ENCODE data around the gene IFNL4.
"Not testable (repeated sequence)": the region's sequence is repeated elsewhere in the genome, so short reads cannot be mapped to it uniquely, and the experiment has no call there.

Gene IFNL4

DNA sequence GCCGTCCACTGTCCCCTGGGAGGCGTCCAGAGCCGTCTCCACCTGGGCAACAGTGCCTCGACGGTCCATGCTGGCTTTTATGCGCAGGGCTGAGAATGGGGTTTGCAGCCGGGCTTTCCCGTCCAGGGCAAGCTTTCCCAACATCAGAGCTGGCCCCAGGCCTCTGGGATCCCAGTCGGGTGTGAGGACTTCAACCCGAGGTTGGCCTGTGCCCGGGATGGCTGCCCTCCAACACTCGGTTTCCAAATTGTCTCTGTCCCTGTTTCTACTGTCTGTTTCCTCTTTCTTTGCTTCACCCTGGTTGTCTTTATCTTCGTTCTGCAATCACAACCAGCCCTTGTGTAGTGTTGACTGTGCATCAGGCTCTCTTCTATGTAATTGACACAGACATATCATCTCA lies at the start of gene IFNL4:
TSS of gene IFNL4 (minus strand) at position 51 of the 400 bp plus-strand sequence.
- no peak for DNase-seq (ENCODE audit: low read depth, low spot score)

DNA sequence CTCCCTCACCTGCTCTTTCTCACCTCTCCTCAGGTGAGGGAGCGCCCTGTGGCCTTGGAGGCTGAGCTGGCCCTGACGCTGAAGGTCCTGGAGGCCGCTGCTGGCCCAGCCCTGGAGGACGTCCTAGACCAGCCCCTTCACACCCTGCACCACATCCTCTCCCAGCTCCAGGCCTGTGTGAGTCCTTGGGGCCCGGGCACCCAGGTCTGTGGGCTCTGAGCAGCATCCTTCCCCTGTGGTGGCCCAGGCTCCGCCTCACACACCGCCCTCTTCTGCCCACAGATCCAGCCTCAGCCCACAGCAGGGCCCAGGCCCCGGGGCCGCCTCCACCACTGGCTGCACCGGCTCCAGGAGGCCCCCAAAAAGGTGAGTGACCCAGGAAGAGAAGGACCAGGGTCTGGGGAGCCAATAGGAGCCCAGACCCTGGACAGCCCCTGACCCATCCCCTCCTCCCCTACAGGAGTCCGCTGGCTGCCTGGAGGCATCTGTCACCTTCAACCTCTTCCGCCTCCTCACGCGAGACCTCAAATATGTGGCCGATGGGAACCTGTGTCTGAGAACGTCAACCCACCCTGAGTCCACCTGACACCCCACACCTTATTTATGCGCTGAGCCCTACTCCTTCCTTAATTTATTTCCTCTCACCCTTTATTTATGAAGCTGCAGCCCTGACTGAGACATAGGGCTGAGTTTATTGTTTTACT lies 49.4 kb upstream of the IFNL4 start:
- DNase-seq (ENCODE audit: low read depth, low spot score) = no peak

GRCh38 chr19:39296906-39297305 lies 48.2 kb upstream of the IFNL4 start:
- DNase-seq (ENCODE audit: low read depth, low spot score) = no peak

- no peak for DNase-seq (ENCODE audit: low read depth, low spot score)
Observed at GRCh38 chr19:39296055-39296645, 47.5 kb upstream of the IFNL4 start, which contains the start of gene IFNL1. Gene IFNL1, plus strand, starts transcription at chr19:39296407. Its CDS starts 15 bp downstream, at chr19:39296422.

GRCh38 chr19:39293394-39293793 lies 44.7 kb upstream of the IFNL4 start:
- no peak for DNase-seq (ENCODE audit: low read depth, low spot score)

DNA sequence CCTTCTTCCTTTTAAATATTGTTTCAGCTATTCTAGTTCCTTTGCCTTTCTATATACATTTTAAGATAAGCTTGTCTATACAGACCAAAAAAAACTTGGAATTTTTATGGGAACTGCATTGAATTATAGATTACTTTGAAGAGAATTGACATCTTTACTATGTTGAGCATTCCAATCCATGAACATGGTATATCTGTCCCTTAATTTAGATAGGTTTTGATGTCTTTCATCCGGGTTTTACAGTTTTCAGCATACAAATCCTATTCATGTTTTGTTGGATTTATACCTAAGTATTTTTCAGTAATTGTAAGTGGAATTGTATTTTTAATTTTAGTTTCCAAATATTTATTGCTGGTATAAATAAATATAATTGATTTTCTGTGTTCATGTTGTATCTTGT lies 35.4 kb upstream of the IFNL4 start:
- DNase-seq (ENCODE audit: low read depth, low spot score) = no peak

DNA sequence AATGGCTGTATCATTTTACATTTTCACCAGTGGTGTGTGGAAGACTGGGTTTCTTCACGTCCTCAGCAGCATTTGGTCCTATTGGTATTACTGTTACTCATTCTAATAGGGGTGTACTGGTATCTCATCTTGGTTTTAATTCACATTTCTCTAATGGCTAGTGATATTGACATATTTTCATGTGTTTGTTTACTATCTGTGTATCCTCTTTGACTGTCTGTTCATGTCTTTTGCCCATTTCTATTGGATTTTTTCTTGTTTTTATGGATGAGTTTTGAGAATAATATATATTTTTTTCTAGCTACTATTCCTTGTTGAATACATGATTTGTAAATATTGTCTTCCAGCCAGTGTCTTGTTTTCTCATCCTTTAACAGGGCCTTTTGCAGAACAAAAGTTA lies 33.4 kb upstream of the IFNL4 start:
- DNase-seq (ENCODE audit: low read depth, low spot score) = no peak

DNA sequence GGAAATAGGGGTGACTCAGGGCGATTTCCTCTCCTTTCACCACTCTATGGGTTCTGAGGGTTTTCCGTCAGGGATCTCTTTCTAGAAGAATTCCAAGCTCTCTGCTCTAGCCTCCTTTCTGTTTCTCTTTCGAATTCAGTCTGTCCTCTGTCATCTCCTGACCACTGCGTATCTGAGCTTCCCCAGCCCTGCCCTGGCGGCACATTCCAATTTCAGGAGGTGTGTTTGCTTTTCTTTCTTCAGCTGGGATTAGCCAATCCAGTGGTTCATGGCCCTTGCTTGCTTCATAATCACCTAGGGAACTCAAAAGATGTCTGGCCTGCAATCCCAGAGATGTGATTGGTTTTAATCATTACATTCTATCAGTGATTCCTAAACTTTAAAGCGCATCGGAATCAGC lies 28.9 kb upstream of the IFNL4 start:
- DNase-seq (ENCODE audit: low read depth, low spot score) = no peak

DNA sequence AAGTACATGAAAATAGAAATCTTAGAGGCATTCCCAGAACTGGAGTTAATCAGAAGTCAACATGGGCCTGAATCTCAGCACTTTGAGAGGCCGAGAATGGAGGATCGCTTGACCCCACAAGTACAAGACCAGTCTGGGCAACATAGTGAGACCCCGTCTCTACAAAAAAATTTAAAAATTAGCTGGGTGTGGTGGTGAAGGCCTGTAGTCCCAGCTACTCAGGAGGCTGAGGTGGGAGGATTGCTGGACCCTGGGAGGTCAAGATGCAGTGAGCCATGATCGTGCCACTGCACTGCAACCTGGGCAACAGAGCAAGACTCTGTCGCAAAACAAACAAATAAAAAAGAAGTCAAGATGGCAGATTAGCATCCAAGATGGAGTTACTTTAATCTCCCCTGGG lies 28.1 kb upstream of the IFNL4 start:
- no peak for DNase-seq (ENCODE audit: low read depth, low spot score)

DNA sequence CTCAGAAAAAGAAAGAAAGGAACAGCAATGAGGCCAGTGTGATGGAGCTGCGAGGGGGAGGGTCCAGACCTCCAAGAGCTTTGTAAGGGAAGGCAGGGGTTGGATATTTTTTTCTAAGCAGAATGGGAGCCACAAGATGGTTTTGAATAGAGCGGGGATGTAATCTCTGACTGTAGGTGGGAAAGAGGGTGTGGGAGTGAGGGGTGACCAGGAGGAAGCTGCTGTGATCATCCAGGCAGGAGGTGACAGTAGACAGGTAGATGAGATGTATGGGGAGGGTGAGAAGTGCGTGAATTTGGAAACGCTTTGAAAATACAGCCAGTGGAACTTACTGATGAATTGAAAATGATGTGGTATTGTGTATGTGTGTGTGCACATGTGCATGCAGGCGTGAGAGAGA lies 26.9 kb upstream of the IFNL4 start:
- no peak for DNase-seq (ENCODE audit: low read depth, low spot score)

- DNase-seq (ENCODE audit: low read depth, low spot score) = not testable (repeated sequence)
Observed at GRCh38 chr19:39273859-39274258, 25.2 kb upstream of the IFNL4 start.

- no peak for DNase-seq (ENCODE audit: low read depth, low spot score)
Observed at GRCh38 chr19:39270036-39270871, 21.6 kb upstream of the IFNL4 start.

GRCh38 chr19:39269369-39269768 lies 20.7 kb upstream of the IFNL4 start:
- not testable (repeated sequence) for DNase-seq (ENCODE audit: low read depth, low spot score)

DNA sequence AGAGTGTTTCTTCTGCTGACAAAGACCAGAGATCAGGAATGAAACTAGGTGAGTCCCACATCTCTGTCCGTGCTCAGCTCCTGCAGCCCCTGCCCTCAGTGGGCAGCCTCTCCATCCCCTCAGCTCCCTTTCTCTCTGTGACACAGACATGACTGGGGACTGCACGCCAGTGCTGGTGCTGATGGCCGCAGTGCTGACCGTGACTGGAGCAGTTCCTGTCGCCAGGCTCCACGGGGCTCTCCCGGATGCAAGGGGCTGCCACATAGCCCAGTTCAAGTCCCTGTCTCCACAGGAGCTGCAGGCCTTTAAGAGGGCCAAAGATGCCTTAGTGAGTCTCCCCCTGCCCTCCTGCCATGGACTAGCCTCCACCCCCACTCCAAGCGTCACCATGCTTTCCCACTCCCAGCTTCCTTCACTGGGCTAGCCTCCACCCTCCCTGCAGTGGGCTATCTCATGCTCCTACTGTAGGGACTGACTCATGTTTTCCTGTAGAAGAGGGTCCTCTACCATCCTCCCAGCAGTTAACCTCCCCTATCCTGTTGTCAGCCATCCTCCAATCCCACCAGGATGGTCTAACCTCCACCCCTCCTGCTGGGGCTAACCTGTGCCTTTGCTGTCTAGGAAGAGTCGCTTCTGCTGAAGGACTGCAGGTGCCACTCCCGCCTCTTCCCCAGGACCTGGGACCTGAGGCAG lies 20.0 kb upstream of the IFNL4 start:
- not testable (repeated sequence) for DNase-seq (ENCODE audit: low read depth, low spot score)

DNA sequence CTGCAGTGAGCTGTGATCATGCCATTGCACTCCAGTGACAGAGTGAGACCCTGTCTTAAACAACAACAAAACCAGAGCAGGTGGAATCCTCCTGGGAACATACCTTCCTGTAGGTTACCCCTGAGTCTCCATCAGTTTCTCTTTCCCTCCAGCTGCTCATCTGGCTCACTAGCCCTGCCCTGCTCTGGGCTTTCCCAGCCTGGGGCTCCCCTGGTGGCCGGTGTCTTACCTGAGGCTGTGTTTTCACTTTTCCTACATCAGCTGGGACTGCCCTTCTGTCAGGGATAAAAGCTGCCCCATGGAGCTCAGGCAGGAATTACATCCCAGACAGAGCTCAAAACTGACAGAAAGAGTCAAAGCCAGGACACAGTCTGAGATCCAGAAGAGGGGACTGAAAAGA lies 19.4 kb upstream of the IFNL4 start, which contains the start of gene IFNL2:
TSS of gene IFNL2 (plus strand) at position 312 of the 400 bp plus-strand sequence. CDS start 173 bp downstream, outside the sequence.
- not testable (repeated sequence) for DNase-seq (ENCODE audit: low read depth, low spot score)

DNA sequence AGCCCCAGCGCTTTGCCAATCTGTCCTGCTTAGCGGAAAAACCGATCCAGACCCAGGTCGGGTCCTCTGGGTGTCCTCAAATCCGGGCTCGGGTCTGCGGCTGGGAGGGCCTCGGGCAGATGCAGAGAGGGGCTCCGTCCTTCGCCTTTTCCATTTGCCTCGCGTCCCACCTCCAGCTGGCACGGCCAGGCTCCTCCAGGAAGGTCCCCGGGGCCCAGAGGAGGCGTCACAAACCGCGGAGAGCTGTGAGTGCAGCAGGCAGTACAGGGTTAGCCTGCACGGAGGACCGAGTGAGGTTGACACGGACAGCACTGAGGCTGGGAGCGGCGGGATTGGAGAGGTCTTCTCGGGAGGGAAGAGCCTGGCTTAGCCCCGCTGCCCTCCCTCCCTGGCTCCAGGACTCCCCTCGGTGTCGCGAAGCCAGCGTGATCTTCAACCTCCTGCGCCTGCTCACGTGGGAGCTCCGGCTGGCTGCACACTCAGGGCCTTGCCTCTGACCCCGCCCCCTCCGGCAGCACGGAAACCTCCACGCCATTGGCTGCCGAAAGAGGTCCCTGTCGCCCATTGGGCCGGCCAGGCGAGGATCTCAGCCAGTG lies 16.8 kb upstream of the IFNL4 start:
- DNase-seq (ENCODE audit: low read depth, low spot score) = no peak

GRCh38 chr19:39264306-39265290 lies 15.9 kb upstream of the IFNL4 start:
- no peak for DNase-seq (ENCODE audit: low read depth, low spot score)

DNA sequence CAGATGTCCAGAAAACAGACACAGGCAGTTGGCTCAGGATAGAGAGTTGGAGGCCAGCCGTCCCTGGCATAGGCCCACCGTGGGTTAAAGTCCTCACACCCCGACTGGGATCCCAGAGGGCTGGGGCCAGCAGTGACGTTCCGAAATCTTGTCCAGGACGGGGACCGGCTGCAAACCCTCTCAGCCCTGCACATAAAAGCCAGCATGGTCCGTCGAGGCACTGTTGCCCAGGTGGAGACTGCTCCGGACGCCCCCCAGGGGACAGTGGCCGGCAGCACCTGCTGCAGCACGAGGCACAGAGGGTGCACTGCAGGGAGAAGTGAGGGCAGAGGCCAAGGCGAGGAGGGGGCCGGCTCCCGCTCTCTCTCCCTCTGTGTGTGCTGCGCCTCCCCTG lies 15.3 kb upstream of the IFNL4 start:
- DNase-seq (ENCODE audit: low read depth, low spot score) = no peak

DNA sequence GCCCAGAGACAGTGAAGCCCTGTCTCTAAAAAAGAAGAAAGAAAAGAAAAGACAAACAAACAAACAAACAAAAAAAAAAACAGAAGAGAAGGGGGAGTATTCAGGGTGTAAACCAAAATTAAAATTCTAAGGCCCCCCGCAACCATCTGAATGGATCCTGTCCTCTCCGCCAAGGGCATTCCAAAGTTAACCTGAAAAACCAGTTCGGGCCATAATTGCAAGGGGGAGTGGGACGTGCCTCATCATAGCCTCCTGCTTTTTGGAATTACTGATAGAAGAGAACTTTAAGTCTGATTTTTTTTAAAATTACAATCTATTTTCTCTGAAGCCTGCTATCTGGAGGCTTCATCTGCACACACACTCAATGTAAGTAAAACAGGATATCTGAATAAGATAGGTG lies 13.8 kb upstream of the IFNL4 start:
- no peak for DNase-seq (ENCODE audit: low read depth, low spot score)

GRCh38 chr19:39261704-39262103 lies 13.0 kb upstream of the IFNL4 start:
- DNase-seq (ENCODE audit: low read depth, low spot score) = no peak
